A172 (cell line): ENCODE results near the gene IHH. TPM values are rescaled to one million over a fixed set of nuclear protein-coding genes. Genes with fewer than 3 reads are reported as not detected.

Experiments
- DNase-seq: peaks from one replicate; pipeline ENCODE4 v3.0.0-alpha.2; 2015; ENCODE audit warnings: low spot score
- total RNA-seq: library from RNA; depleted of rRNA; stranded (reverse); fragments of >200 nt; shearing (Covaris generic); gene quantifications from 2 replicates; pipeline ENCODE4 v1.2.3, GENCODE V29; 2014; rRNA removed

IHH gene
- total RNA-seq, 1 experiment from 2014 or later, result 0.03 TPM

DNA sequence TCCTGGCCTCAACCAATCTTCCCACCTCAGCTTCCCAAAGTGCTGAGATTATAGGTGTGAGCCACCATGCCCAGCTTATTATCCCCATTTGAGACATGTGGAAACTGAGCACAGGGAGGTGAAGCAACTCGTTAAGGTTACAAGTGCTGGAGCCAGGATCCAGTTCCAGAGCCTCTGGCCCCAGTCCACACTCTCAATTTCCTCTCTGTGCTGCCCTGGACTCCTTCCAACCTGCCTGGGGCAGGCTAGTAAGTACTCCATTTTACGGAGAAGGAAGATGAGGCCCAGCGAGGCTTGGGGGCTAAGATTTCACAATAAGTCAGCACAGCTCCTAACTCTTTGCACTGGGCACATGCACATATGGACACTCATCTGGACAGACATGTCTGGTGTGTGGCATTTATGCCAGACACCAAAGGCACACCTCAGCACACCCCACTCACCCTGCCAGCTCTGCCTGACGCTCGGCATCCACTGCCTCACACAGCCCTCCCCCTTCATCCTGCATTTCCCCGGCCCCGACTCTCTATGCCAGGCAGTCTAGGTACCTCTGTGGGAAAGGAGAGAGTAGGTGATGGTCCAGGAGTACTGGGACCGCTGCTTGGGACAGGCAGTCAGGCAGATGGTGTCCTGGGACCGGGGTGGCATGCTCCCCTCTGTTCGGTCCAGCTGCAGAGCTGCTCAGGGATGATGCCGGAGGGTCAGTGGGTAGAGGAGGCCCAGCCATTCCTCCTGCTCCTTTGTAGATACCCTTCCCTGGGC, 39.9 kb downstream of the IHH start:
- no peak for DNase-seq

DNA sequence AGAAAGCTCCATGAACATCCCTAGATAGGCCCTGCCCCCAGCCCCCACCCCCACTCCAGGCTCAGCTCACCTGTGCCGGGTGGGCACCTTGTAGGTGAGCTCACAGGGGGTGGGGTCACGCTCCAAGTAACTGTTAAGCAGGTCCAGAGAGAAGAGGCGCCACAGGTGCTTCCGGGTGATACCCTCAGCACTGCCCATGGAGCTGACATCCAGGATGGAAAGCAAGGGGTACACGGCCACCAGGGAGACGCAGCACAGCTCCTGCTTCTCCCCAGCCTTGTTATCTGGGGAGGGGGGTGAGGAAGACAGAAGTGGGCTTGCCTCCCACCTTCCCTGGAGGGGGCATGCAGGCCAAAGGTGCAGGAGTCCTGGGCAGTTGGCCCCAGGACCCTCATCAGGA, 41.3 kb downstream of the IHH start:
- DNase-seq, result no peak

DNA sequence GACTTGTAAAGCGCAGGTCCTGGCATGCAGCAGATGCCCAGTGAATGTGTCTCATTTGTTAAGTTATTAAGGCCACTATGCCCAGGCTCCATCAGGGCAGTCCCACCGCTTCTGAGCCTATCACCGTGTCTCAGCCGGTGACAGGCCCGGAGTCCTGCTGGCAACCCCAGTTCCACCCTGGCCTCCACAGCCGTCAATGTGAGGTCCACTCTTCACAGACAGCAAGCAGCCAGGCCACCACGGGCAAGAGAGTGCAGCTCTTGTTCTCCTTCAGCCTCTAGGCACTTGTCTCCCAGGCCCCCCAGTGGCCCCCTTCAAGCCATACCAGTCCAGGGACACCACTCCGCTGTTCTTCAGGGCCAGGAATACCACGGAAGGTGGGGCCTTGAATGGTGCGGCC, 42.0 kb downstream of the IHH start:
- no peak for DNase-seq

DNA sequence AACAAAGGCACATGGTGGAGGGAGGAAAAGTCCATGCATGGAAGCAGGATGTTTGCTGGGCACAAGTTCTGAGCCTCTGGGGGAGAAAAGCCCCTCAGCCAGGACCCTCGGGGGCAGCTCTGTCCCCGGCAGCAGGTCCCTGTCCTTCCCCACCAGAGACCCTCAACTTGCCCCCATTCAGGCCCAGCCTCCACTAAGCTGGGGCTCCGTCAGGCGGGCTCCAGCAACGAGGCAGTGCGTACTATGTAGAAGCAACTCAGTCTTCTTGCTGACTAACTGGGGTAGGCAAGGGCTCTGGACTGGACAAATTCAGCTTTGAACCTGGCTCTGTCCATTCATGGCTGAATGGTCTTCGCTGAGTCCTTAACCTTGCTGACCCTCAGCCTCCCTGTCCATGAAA, 42.4 kb downstream of the IHH start:
- no peak for DNase-seq

DNA sequence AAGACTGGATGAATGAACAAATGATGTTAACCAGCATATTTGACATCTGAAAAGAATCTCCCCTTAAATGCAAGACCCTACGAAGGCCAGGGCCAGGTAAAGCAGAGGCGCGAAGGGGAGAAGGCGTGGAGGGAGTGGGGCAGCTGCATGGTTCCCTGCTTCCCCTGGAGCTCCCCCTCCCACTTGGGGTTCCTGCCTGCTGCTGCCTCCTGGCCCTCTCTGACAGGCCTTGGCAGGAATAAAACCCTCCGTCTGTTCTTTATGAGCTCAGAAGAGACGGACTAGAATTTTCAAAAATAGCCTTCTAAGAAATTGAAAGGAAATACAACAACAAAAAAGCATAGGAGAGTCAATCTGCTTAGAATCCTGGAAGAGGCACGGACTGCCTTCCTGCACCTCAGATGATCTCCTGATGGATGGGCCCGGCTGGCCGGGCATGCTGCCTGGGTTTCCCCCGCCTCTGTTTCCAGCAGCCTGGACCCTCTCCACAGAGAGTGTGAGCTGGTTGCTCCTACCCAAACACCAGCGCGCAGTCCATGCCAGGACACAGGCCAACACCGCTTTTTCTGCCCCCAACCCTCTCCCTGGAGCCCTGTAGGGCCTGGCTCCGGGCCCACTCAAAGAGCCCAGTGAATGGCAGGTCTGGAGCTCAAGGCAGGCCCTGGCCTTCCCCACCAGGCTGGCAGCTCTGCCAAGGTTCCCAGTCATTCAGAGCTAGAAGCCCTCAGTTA, 43.4 kb downstream of the IHH start:
- no peak for DNase-seq

DNA sequence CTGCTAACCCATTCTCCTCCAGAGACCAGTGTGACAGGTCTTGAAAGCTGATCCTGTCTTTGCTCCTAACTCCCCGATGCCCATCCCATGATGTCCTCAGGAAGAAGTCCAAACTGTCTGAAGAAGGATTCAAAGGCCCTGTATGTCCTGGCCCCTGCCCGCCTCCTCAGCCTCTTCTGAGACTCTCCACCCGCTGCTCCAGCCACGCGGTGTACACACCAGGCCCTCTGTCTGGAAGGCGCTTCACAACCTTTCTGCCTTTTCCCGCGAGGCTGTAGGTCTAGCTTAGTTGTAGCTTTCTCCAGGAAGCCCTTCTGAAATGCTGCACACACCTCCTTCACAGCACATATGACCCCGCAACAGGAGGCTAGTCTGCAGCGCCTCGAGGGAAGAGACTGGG, 44.0 kb downstream of the IHH start:
- DNase-seq, result no peak

DNA sequence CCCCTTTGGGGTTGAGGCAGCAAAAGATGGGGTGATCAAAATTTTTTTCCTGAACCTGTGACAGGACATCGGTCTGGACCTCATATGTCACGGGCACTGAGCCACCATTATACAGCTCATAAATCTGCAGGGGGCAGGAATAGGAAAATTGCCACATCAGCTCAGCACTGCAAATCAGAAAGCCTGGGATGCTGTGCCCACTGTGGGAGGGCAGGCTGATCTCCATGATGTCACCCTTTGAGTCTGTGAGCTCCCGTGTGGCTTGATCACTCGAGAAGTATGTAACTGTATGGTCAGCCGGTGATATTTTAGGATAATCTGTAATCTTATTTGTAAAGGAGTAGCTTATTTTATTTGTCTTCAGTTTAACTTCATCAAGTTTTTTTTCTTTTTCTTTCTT, 49.8 kb downstream of the IHH start:
- DNase-seq, result no peak

DNA sequence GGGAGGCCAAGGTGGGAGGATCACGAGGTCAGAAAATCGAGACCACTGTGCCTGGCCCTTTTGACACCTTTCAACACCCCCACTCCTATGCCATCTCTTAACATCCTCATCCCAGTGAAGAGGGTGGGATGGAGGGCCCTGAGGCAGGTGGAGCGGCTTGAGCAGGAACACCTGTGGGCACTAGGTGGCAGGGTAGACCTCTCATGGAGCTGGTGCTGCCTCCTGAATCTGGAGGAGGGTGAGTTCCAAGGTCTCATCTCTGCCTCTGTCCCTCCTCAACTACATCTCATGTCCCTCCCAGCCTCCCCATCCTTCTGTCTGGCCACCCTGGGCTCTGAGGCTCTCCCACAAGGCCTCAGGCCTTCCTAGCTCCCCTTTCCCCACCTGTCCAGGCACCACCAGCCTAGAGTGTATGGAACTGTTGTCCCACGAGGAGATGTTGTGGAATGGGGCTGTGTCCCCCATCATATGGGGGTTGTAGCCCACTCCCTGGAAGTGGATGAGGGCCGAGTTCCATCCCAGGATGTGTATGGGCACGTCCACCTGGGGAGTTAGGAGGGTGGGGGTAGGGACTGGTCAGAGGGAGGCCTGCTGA, 50.5 kb downstream of the IHH start:
- DNase-seq, result peak; percentile 24

DNA sequence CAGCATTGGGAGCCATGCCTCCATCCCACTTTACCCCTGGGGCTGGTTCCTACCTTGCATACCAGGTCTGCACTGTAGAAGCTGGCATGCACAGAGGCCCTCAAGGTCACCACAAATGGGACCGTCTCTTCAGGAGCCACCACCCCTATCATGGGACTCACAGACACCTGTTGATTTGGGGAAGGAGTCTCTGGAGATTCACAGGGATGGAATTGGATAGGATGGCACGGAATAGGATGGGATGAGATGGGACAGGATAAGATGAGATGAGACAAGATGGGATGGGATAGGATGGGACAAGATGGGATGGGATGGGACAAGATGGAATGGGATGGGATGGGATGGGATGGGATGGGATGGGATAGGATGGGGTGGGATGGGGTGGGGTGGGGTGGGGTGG, 51.4 kb downstream of the IHH start:
- DNase-seq, result no peak

Other genes with a start within 250 kb of the IHH start
- gene PRKAG3, start 229.1 kb downstream of the IHH start, total RNA-seq, result not detected in 2 replicates
- 0.24 TPM in 1 of 2 replicates, not detected in the other for gene WNT6, start 201.1 kb downstream of the IHH start, total RNA-seq
- 0.36 and 1.5 TPM in 2 replicates for gene WNT10A, start 180.1 kb downstream of the IHH start, total RNA-seq
- gene CDK5R2, start 101.3 kb downstream of the IHH start, total RNA-seq, result 0.03 and 0.57 TPM in 2 replicates
- not detected in 2 replicates for gene FEV, start 75.7 kb downstream of the IHH start, total RNA-seq
- gene CRYBA2, start 67.5 kb downstream of the IHH start, total RNA-seq, result not detected in 2 replicates
- 0.26 and 0.55 TPM in 2 replicates for gene CFAP65, start 19.4 kb downstream of the IHH start, total RNA-seq
- gene NHEJ1, start 99.9 kb upstream of the IHH start, total RNA-seq, result 20.9 and 22.2 TPM in 2 replicates
- gene SLC23A3, start 109.1 kb upstream of the IHH start, total RNA-seq, result 0.19 and 0.67 TPM in 2 replicates
- gene CNPPD1, start 116.0 kb upstream of the IHH start, total RNA-seq, result 36.7 and 43.8 TPM in 2 replicates
- gene RETREG2, start 117.4 kb upstream of the IHH start, total RNA-seq, result 120 and 125 TPM in 2 replicates
- 44.1 and 57.6 TPM in 2 replicates for gene ZFAND2B, start 145.9 kb upstream of the IHH start, total RNA-seq
- gene ABCB6, start 158.0 kb upstream of the IHH start, total RNA-seq, result 41.2 and 41.9 TPM in 2 replicates
- gene ATG9A, start 168.7 kb upstream of the IHH start, total RNA-seq, result 59.0 and 60.7 TPM in 2 replicates
- gene ANKZF1, start 168.9 kb upstream of the IHH start, total RNA-seq, result 23.6 and 24.7 TPM in 2 replicates
- 9.6 and 12.1 TPM in 2 replicates for gene GLB1L, start 184.5 kb upstream of the IHH start, total RNA-seq
- gene STK16, start 184.6 kb upstream of the IHH start, total RNA-seq, result 16.3 and 23.1 TPM in 2 replicates
- gene TUBA4B, start 192.3 kb upstream of the IHH start, total RNA-seq, result not detected in 2 replicates
- gene TUBA4A, start 193.0 kb upstream of the IHH start, total RNA-seq, result 106 and 115 TPM in 2 replicates
- gene DNAJB2, start 218.4 kb upstream of the IHH start, total RNA-seq, result 27.5 and 40.7 TPM in 2 replicates
- 19.3 and 31.5 TPM in 2 replicates for gene PTPRN, start 248.5 kb upstream of the IHH start, total RNA-seq